T-helper 2 cell treated with Interferon-gamma antibody and Interleukin-4, amounts not matched to agents 5 μg/mL and 100 μg/mL, for 36 hours (primary cell): Measurements from ENCODE around the gene F8.

Experiments used
- DNase-seq: peaks from one replicate; pipeline ENCODE4 v3.0.0; 2021; ENCODE audit warnings: low spot score
- H3K27ac Mint-ChIP-seq: one replicate; pipeline ENCODE4 v1.8.0; 2021; ENCODE audit warnings: mild to moderate bottlenecking, mixed read lengths
- H3K27me3 Mint-ChIP-seq: one replicate; pipeline ENCODE4 v1.8.0; 2021; ENCODE audit warnings: low read depth, mixed read lengths
- H3K36me3 Mint-ChIP-seq: one replicate; pipeline ENCODE4 v1.8.0; 2021; ENCODE audit warnings: low read depth, mixed read lengths
- H3K4me1 Mint-ChIP-seq: one replicate; pipeline ENCODE4 v1.8.0; 2021; ENCODE audit warnings: low read depth, mixed read lengths
- H3K4me3 Mint-ChIP-seq: one replicate; pipeline ENCODE4 v1.8.0; 2022; ENCODE audit warnings: mild to moderate bottlenecking, moderate library complexity, mixed read lengths
- H3K9me3 Mint-ChIP-seq: one replicate; pipeline ENCODE4 v1.8.0; 2021; ENCODE audit warnings: mixed read lengths

The F8 gene

GRCh38 chrX:154799556-154800348 lies 222.8 kb downstream of the F8 start:
- Mint-ChIP-seq H3K27ac (peak overlapping the region; percentile 92), H3K9me3 (no peaks in the 10 kb centered on the region), H3K4me1 (peaks cover 71% of the 10 kb centered on the region), H3K27me3 (no peaks in the 10 kb centered on the region), H3K4me3 (peak overlapping the region; percentile 77), H3K36me3 (peaks cover 8% of the 10 kb centered on the region)
- DNase-seq = no peak

GRCh38 chrX:154797006-154797405 lies 225.5 kb downstream of the F8 start:
- Mint-ChIP-seq H3K36me3 (peaks cover 10% of the 10 kb centered on the region), H3K9me3 (no peaks in the 10 kb centered on the region), H3K4me3 (peak overlapping the region; percentile 44), H3K27ac (no peak overlapping the region), H3K4me1 (peaks cover 55% of the 10 kb centered on the region), H3K27me3 (no peaks in the 10 kb centered on the region)
- no peak for DNase-seq

- H3K27ac Mint-ChIP-seq = no peak overlapping the region
- H3K36me3 Mint-ChIP-seq = peaks cover 12% of the 10 kb centered on the region
Observed at GRCh38 chrX:154795016-154795415, 227.5 kb downstream of the F8 start.

GRCh38 chrX:154793084-154793795 lies 229.3 kb downstream of the F8 start:
- Mint-ChIP-seq H3K36me3 (peaks cover 17% of the 10 kb centered on the region), H3K27ac (no peak overlapping the region), H3K4me3 (no peak overlapping the region), H3K4me1 (peaks cover 23% of the 10 kb centered on the region), H3K27me3 (no peaks in the 10 kb centered on the region), H3K9me3 (no peaks in the 10 kb centered on the region)
- DNase-seq = no peak

More at GRCh38 chrX:154795016-154795415, 227.5 kb downstream of the F8 start:
- no peak for DNase-seq
- no peak overlapping the region for H3K4me3 Mint-ChIP-seq
- no peaks in the 10 kb centered on the region for H3K27me3 Mint-ChIP-seq
- H3K9me3 Mint-ChIP-seq = no peaks in the 10 kb centered on the region
- peaks cover 39% of the 10 kb centered on the region for H3K4me1 Mint-ChIP-seq

GRCh38 chrX:154791939-154792338 lies 230.6 kb downstream of the F8 start:
- H3K9me3 Mint-ChIP-seq = no peaks in the 10 kb centered on the region
- no peak overlapping the region for H3K4me3 Mint-ChIP-seq
- no peak overlapping the region for H3K27ac Mint-ChIP-seq
- H3K27me3 Mint-ChIP-seq = no peaks in the 10 kb centered on the region
- H3K4me1 Mint-ChIP-seq = peaks cover 11% of the 10 kb centered on the region
- H3K36me3 Mint-ChIP-seq = peaks cover 18% of the 10 kb centered on the region
- DNase-seq = peak; percentile 25

GRCh38 chrX:154791467-154791866 lies 231.1 kb downstream of the F8 start:
- no peak for DNase-seq
- Mint-ChIP-seq H3K4me3 (no peak overlapping the region), H3K27ac (no peak overlapping the region), H3K36me3 (peaks cover 16% of the 10 kb centered on the region), H3K27me3 (no peaks in the 10 kb centered on the region), H3K4me1 (peaks cover 7% of the 10 kb centered on the region), H3K9me3 (no peaks in the 10 kb centered on the region)
